ENCODE measurements around the gene IRF8. TPM values are rescaled to one million over a fixed set of nuclear protein-coding genes. Genes with fewer than 3 reads are reported as not detected.

IRF8 gene
- polyA plus RNA-seq, 4 donors: 28.0 to 52.1 (median 43.2) TPM

DNA sequence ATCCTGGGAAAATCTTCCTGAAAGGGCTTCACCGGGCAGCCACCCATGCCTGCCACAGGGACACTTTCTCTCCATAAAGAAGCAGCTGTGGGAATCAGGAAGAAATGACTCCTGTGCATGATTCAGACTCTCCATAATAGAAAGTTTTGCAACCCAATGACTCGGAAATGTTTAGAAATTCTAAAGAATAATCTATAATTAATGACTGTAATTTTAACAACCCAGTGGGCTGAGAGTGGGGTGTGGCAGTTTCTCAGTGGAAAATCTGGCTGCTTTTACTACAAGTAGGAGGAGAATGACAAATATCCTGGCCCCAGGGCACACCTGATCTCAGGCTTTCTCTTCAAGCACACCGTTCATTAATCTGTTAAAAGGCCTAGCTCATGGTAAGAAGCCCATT is 25.7 kb downstream of the IRF8 start:
- Histone ChIP-seq H3K36me3 (ENCODE audit: control insufficient read depth in 3 of 3, insufficient read depth in 2 of 3, low read depth in 1 of 3, low read length in 3 of 3) (peaks cover 3 to 29% (median 7%) of the 10 kb centered on the region in 3 donors), H3K4me3 (ENCODE audit: low read depth in 1 of 3, low read length in 3 of 3) (no peak overlapping the region), H3K27me3 (ENCODE audit: control insufficient read depth in 3 of 3, insufficient read depth in 3 of 3, low read length in 3 of 3) (no peaks in the 10 kb centered on the region), H3K9me3 (ENCODE audit: control insufficient read depth in 2 of 2, insufficient read depth in 1 of 2, low read depth in 1 of 2, low read length in 1 of 2) (peaks cover 0 to 5% of the 10 kb centered on the region in 2 donors), H3K4me1 (ENCODE audit: control insufficient read depth in 3 of 3, insufficient read depth in 2 of 3, low read depth in 1 of 3, low read length in 2 of 3) (peaks cover 0 to 17% (median 0%) of the 10 kb centered on the region in 3 donors), H3K27ac (ENCODE audit: low read depth in 1 of 3, low read length in 2 of 3) (peak overlapping the region in 1 of 3 donors; percentile 55)
- FAIRE-seq (no peak), DNase-seq (no peak)
- 29 to 38% (median 31%) methylated on average over 3 of the region's 3 CpGs for WGBS, 3 donors

DNA sequence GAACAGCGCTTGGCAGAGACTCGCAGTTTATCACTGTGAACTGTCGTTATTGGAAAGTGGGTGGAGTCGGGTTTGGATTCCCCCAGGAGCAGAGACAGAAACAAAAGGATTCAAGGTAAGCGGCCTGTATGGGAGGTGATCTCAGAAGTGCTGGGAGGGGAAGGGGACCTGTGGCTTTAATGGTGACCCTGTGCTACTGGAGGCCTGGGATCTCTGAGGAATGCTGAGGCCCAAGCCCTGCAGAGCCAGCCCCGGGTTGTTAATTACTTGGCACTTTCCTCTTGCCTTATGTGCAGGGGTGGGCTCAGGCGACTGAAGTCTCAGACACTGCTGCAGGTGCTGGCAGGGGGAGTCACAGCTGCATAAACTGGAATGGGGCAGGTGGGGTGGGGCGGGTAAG is 27.4 kb downstream of the IRF8 start:
- Histone ChIP-seq H3K27ac (ENCODE audit: low read depth in 1 of 3, low read length in 2 of 3) (no peak overlapping the region), H3K36me3 (ENCODE audit: control insufficient read depth in 3 of 3, insufficient read depth in 2 of 3, low read depth in 1 of 3, low read length in 3 of 3) (peaks cover 0 to 17% (median 0%) of the 10 kb centered on the region in 3 donors), H3K27me3 (ENCODE audit: control insufficient read depth in 3 of 3, insufficient read depth in 3 of 3, low read length in 3 of 3) (no peaks in the 10 kb centered on the region), H3K4me3 (ENCODE audit: low read depth in 1 of 3, low read length in 3 of 3) (no peak overlapping the region), H3K9me3 (ENCODE audit: control insufficient read depth in 2 of 2, insufficient read depth in 1 of 2, low read depth in 1 of 2, low read length in 1 of 2) (peaks cover 0 to 5% of the 10 kb centered on the region in 2 donors), H3K4me1 (ENCODE audit: control insufficient read depth in 3 of 3, insufficient read depth in 2 of 3, low read depth in 1 of 3, low read length in 2 of 3) (peaks cover 0 to 24% (median 0%) of the 10 kb centered on the region in 3 donors)
- FAIRE-seq (no peak), DNase-seq (no peak)
- 51 to 71% (median 70%) methylated on average over 8 of the region's 8 CpGs for WGBS, 3 donors

DNA sequence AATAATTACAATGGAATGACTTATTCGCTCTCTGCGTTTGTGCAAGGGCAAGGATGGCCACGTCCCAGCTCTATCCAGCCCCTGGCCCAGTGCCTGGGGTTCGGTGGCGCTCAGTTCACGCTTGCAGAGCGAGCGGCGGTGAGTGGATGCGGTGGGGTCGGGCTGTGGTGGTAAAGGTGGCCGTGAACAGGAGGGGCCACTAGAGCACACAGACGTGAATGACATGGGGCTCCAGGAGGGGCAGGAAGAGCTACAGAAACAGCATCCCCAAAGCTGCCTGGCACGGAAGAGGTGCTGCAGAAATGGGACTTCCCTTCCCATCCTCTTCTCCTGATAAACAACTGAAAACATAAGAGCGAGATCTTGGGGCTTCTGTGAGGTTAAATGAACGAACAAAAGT is 28.4 kb downstream of the IRF8 start:
- H3K27ac ChIP-seq (ENCODE audit: low read depth in 1 of 3, low read length in 2 of 3): no peak overlapping the region

DNA sequence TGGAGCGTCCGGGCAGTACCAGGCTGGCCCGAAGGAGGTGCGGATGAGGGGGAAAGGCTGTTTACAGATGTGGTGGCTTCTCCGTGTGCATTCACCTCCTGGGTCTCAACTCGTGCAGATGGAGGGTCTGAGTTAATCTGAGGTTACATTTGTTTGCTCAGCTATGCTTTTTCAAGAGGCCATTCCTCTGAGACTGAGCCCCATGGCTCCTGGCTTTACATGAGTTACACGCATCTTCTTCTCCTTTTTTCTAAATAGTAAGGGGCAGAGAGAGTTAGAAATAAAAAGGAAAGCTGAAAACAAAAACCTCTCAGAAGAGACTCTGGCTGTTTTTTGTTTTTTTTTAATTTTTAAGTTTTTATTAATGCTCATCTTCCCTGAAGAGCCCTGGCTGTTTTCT is 29.0 kb downstream of the IRF8 start:
- peaks cover 0 to 24% (median 0%) of the 10 kb centered on the region in 3 donors for H3K4me1 ChIP-seq (ENCODE audit: control insufficient read depth in 3 of 3, insufficient read depth in 2 of 3, low read depth in 1 of 3, low read length in 2 of 3)
- 60 to 79% (median 66%) methylated on average over 7 of the region's 7 CpGs for WGBS, 3 donors
- no peak for DNase-seq
- peaks cover 0 to 10% (median 0%) of the 10 kb centered on the region in 3 donors for H3K36me3 ChIP-seq (ENCODE audit: control insufficient read depth in 3 of 3, insufficient read depth in 2 of 3, low read depth in 1 of 3, low read length in 3 of 3)
- peaks cover 0 to 5% of the 10 kb centered on the region in 2 donors for H3K9me3 ChIP-seq (ENCODE audit: control insufficient read depth in 2 of 2, insufficient read depth in 1 of 2, low read depth in 1 of 2, low read length in 1 of 2)
- H3K27me3 ChIP-seq (ENCODE audit: control insufficient read depth in 3 of 3, insufficient read depth in 3 of 3, low read length in 3 of 3): no peaks in the 10 kb centered on the region
- no peak for FAIRE-seq
- no peak overlapping the region for H3K4me3 ChIP-seq (ENCODE audit: low read depth in 1 of 3, low read length in 3 of 3)
- peak overlapping the region in 2 of 3 donors; percentile 17 to 39 for H3K27ac ChIP-seq (ENCODE audit: low read depth in 1 of 3, low read length in 2 of 3)

More for the DNA sequence above, 28.4 kb downstream of the IRF8 start:
- H3K9me3 ChIP-seq (ENCODE audit: control insufficient read depth in 2 of 2, insufficient read depth in 1 of 2, low read depth in 1 of 2, low read length in 1 of 2): peaks cover 0 to 5% of the 10 kb centered on the region in 2 donors
- H3K4me3 ChIP-seq (ENCODE audit: low read depth in 1 of 3, low read length in 3 of 3): no peak overlapping the region
- 58 to 72% (median 72%) methylated on average over 16 of the region's 16 CpGs for WGBS, 3 donors
- no peaks in the 10 kb centered on the region for H3K27me3 ChIP-seq (ENCODE audit: control insufficient read depth in 3 of 3, insufficient read depth in 3 of 3, low read length in 3 of 3)
- peaks cover 0 to 24% (median 0%) of the 10 kb centered on the region in 3 donors for H3K4me1 ChIP-seq (ENCODE audit: control insufficient read depth in 3 of 3, insufficient read depth in 2 of 3, low read depth in 1 of 3, low read length in 2 of 3)
- peaks cover 0 to 13% (median 0%) of the 10 kb centered on the region in 3 donors for H3K36me3 ChIP-seq (ENCODE audit: control insufficient read depth in 3 of 3, insufficient read depth in 2 of 3, low read depth in 1 of 3, low read length in 3 of 3)
- DNase-seq (no peak), FAIRE-seq (no peak)

DNA sequence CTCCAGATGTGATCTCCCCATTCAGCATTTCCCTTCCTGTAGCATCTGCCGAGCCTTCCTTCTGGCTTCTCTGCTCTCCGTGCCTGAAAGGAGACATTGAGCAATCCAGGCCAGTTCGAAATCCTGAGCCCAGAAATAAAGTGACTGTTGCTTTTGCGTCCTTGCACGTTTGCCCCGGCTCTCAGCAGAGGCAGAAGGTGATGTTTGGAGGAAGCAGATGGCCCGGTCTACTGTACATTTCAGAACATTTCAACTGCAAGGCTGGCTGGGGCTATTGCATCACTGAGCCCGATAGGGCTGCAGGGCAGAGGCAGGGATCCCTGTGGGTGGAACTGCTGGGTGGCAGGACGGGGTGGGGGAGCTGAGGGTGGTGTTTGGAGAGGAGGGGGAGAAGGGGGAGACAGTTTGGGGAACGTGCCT is 29.4 kb downstream of the IRF8 start:
- no peak for FAIRE-seq
- Histone ChIP-seq H3K27me3 (ENCODE audit: control insufficient read depth in 3 of 3, insufficient read depth in 3 of 3, low read length in 3 of 3) (no peaks in the 10 kb centered on the region), H3K4me1 (ENCODE audit: control insufficient read depth in 3 of 3, insufficient read depth in 2 of 3, low read depth in 1 of 3, low read length in 2 of 3) (peaks cover 0 to 24% (median 0%) of the 10 kb centered on the region in 3 donors), H3K4me3 (ENCODE audit: low read depth in 1 of 3, low read length in 3 of 3) (no peak overlapping the region), H3K36me3 (ENCODE audit: control insufficient read depth in 3 of 3, insufficient read depth in 2 of 3, low read depth in 1 of 3, low read length in 3 of 3) (peaks cover 0 to 5% (median 0%) of the 10 kb centered on the region in 3 donors), H3K9me3 (ENCODE audit: control insufficient read depth in 2 of 2, insufficient read depth in 1 of 2, low read depth in 1 of 2, low read length in 1 of 2) (peaks cover 0 to 5% of the 10 kb centered on the region in 2 donors), H3K27ac (ENCODE audit: low read depth in 1 of 3, low read length in 2 of 3) (peak overlapping the region in 1 of 3 donors; percentile 25)
- 47 to 77% (median 72%) methylated on average over 10 of the region's 10 CpGs for WGBS, 3 donors
- peak in 1 of 2 donors; percentile 30 for DNase-seq

DNA sequence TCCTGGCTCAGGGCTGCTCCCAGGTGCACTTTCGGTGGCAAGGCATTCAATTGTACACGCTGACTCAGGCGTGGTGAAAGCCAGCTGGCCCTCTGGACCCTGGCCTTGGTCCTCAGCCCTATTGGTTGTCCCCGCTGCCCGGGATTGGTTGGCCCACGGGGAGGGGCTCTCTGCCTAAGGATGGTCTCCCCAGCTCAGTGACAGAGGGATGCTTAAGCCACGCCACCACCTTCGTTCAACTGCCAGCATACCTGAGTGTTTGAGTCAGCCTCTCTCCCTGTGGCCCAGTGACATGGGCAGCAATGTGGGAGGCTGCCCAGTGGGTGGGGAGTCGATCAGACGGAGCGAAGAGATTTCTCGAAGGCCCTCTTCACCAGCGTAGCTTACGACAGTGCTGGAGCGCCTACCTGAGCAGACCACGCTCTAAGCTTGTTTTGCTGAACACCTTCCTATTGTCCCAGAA is 30.3 kb downstream of the IRF8 start:
- Histone ChIP-seq H3K9me3 (ENCODE audit: control insufficient read depth in 2 of 2, insufficient read depth in 1 of 2, low read depth in 1 of 2, low read length in 1 of 2) (peaks cover 0 to 5% of the 10 kb centered on the region in 2 donors), H3K27me3 (ENCODE audit: control insufficient read depth in 3 of 3, insufficient read depth in 3 of 3, low read length in 3 of 3) (no peaks in the 10 kb centered on the region), H3K36me3 (ENCODE audit: control insufficient read depth in 3 of 3, insufficient read depth in 2 of 3, low read depth in 1 of 3, low read length in 3 of 3) (peaks cover 0 to 3% (median 0%) of the 10 kb centered on the region in 3 donors), H3K4me3 (ENCODE audit: low read depth in 1 of 3, low read length in 3 of 3) (no peak overlapping the region), H3K27ac (ENCODE audit: low read depth in 1 of 3, low read length in 2 of 3) (peak overlapping the region in 1 of 3 donors; percentile 25), H3K4me1 (ENCODE audit: control insufficient read depth in 3 of 3, insufficient read depth in 2 of 3, low read depth in 1 of 3, low read length in 2 of 3) (peaks cover 0 to 24% (median 0%) of the 10 kb centered on the region in 3 donors)
- FAIRE-seq (no peak), DNase-seq (peak; percentile 52 to 54)
- WGBS, 3 donors: 26 to 78% (median 56%) methylated on average over 16 of the region's 16 CpGs

DNA sequence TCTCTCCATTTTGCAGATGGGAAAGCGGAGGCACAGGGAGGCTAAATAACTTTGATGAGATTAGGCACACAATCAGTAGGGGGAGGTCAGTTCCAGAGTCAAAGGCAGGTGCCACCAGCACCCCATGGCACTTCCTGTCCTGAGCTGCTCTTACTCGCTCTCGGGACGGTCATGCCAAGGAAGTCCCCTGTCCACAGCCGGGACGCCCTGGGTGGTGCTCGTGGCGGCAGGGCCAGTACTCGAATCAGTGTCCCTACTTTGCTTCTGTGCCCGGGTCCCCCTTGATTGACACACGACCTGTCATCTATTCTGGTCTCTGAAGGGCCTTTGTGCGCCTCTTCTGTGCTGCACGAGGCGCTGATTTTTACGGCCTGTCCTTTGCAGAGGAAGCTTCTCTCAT is 31.3 kb downstream of the IRF8 start:
- Histone ChIP-seq H3K27ac (ENCODE audit: low read depth in 1 of 3, low read length in 2 of 3) (no peak overlapping the region), H3K4me3 (ENCODE audit: low read depth in 1 of 3, low read length in 3 of 3) (no peak overlapping the region), H3K36me3 (ENCODE audit: control insufficient read depth in 3 of 3, insufficient read depth in 2 of 3, low read depth in 1 of 3, low read length in 3 of 3) (peaks cover 0 to 3% (median 0%) of the 10 kb centered on the region in 3 donors), H3K27me3 (ENCODE audit: control insufficient read depth in 3 of 3, insufficient read depth in 3 of 3, low read length in 3 of 3) (no peaks in the 10 kb centered on the region), H3K9me3 (ENCODE audit: control insufficient read depth in 2 of 2, insufficient read depth in 1 of 2, low read depth in 1 of 2, low read length in 1 of 2) (peaks cover 0 to 4% of the 10 kb centered on the region in 2 donors), H3K4me1 (ENCODE audit: control insufficient read depth in 3 of 3, insufficient read depth in 2 of 3, low read depth in 1 of 3, low read length in 2 of 3) (peaks cover 0 to 24% (median 0%) of the 10 kb centered on the region in 3 donors)
- no peak for FAIRE-seq
- DNase-seq: no peak
- 91 to 94% (median 92%) methylated on average over 15 of the region's 15 CpGs for WGBS, 3 donors

DNA sequence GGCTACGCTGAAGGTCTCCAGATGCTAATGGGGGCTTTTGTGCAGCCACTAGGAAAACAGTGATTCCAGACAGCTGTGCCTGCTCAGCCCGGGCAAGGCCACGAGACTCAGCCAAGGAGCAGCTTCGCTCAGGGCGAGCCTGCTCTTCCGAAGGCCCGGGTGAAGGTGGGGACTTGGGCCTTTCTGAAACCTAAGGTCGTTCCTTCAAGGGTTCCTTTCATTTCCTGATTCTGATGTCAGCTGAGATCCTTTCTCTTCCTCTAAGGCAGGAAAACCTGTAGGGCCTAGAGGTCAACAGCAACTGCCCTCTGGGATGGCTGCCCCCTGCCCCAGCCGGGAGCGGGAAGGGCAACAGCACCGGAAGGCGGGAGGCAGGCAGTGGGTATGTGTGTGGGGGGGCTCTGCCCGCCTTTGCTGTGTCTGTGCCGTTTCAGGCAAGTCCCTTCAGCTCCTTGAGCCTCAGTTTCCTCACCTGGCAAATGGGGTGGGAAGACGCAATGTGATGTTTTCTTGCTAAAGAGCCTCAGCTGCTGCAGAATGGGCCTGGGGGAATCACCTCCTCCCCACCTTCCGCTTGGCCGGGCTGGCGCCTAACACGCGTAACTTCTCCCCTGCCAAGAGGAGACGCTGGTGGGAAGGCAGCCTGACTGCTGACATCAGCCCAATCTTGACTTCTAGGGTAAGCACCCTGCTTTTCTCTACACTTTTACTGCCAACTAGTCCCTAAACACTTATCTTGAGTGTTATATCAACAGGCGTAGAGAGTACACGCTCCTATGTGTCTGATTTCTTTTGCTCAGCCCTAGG is 32.8 kb downstream of the IRF8 start:
- FAIRE-seq: no peak
- no peak for DNase-seq
- Histone ChIP-seq H3K36me3 (ENCODE audit: control insufficient read depth in 3 of 3, insufficient read depth in 2 of 3, low read depth in 1 of 3, low read length in 3 of 3) (peaks cover 0 to 3% (median 0%) of the 10 kb centered on the region in 3 donors), H3K27me3 (ENCODE audit: control insufficient read depth in 3 of 3, insufficient read depth in 3 of 3, low read length in 3 of 3) (no peaks in the 10 kb centered on the region), H3K4me1 (ENCODE audit: control insufficient read depth in 3 of 3, insufficient read depth in 2 of 3, low read depth in 1 of 3, low read length in 2 of 3) (peaks cover 0 to 21% (median 0%) of the 10 kb centered on the region in 3 donors), H3K4me3 (ENCODE audit: low read depth in 1 of 3, low read length in 3 of 3) (no peak overlapping the region), H3K9me3 (ENCODE audit: control insufficient read depth in 2 of 2, insufficient read depth in 1 of 2, low read depth in 1 of 2, low read length in 1 of 2) (no peaks in the 10 kb centered on the region), H3K27ac (ENCODE audit: low read depth in 1 of 3, low read length in 2 of 3) (no peak overlapping the region)
- 80 to 86% (median 83%) methylated on average over 23 of the region's 23 CpGs for WGBS, 3 donors

All from small intestine (tissue), 7 donors.